ENCODE results near the gene SLC41A3.
"Not testable (repeated sequence)": the region's sequence is repeated elsewhere in the genome, so short reads cannot be mapped to it uniquely, and the experiment has no call there.

The SLC41A3 gene

GRCh38 chr3:126085841-126086240, 1.9 kb upstream of the SLC41A3 start:
- Mint-ChIP-seq H3K36me3 (ENCODE audit: low read depth) (peaks cover 8% of the 10 kb centered on the region), H3K4me1 (ENCODE audit: low read depth) (peaks cover 24% of the 10 kb centered on the region), H3K27me3 (no peaks in the 10 kb centered on the region), H3K27ac (peak overlapping the region; percentile 30), H3K4me3 (peak overlapping the region; percentile 83), H3K9me3 (peaks cover 2% of the 10 kb centered on the region)
- no peak for DNase-seq

GRCh38 chr3:126085276-126085675, 1.4 kb upstream of the SLC41A3 start:
- Mint-ChIP-seq H3K36me3 (ENCODE audit: low read depth) (peaks cover 10% of the 10 kb centered on the region), H3K27ac (peak overlapping the region; percentile 30), H3K9me3 (peaks cover 2% of the 10 kb centered on the region)

GRCh38 chr3:126084768-126085180, 850 bp upstream of the SLC41A3 start:
- H3K4me1 Mint-ChIP-seq (ENCODE audit: low read depth), result peaks cover 24% of the 10 kb centered on the region
- H3K27me3 Mint-ChIP-seq, result no peaks in the 10 kb centered on the region
- peaks cover 14% of the 10 kb centered on the region for H3K36me3 Mint-ChIP-seq (ENCODE audit: low read depth)
- peaks cover 2% of the 10 kb centered on the region for H3K9me3 Mint-ChIP-seq
- no peak for DNase-seq
- H3K27ac Mint-ChIP-seq, result peak overlapping the region; percentile 30
- H3K4me3 Mint-ChIP-seq, result peak overlapping the region; percentile 83

More at GRCh38 chr3:126085276-126085675, 1.4 kb upstream of the SLC41A3 start:
- DNase-seq, result no peak
- no peaks in the 10 kb centered on the region for H3K27me3 Mint-ChIP-seq
- H3K4me1 Mint-ChIP-seq (ENCODE audit: low read depth), result peaks cover 24% of the 10 kb centered on the region
- H3K4me3 Mint-ChIP-seq, result peak overlapping the region; percentile 83

GRCh38 chr3:126083511-126083912, 412 bp downstream of the SLC41A3 start:
- Mint-ChIP-seq H3K36me3 (ENCODE audit: low read depth) (peaks cover 14% of the 10 kb centered on the region), H3K4me1 (ENCODE audit: low read depth) (peaks cover 24% of the 10 kb centered on the region), H3K27me3 (no peaks in the 10 kb centered on the region), H3K4me3 (peak overlapping the region; percentile 83), H3K27ac (peak overlapping the region; percentile 92), H3K9me3 (peaks cover 2% of the 10 kb centered on the region)
- DNase-seq, result no peak

- peaks cover 14% of the 10 kb centered on the region for H3K36me3 Mint-ChIP-seq (ENCODE audit: low read depth)
- H3K4me3 Mint-ChIP-seq, result peak overlapping the region; percentile 83
- no peaks in the 10 kb centered on the region for H3K27me3 Mint-ChIP-seq
- no peak for DNase-seq
- peaks cover 2% of the 10 kb centered on the region for H3K9me3 Mint-ChIP-seq
- peak overlapping the region; percentile 92 for H3K27ac Mint-ChIP-seq
- H3K4me1 Mint-ChIP-seq (ENCODE audit: low read depth), result peaks cover 24% of the 10 kb centered on the region
Measured at GRCh38 chr3:126083138-126083445, 832 bp downstream of the SLC41A3 start.

- Mint-ChIP-seq H3K27me3 (no peaks in the 10 kb centered on the region), H3K27ac (peak overlapping the region; percentile 92), H3K4me1 (ENCODE audit: low read depth) (peaks cover 24% of the 10 kb centered on the region), H3K4me3 (peak overlapping the region; percentile 83), H3K36me3 (ENCODE audit: low read depth) (peaks cover 15% of the 10 kb centered on the region), H3K9me3 (peaks cover 1% of the 10 kb centered on the region)
- DNase-seq, result no peak
Measured at GRCh38 chr3:126082362-126083137, 1.4 kb downstream of the SLC41A3 start.

- Mint-ChIP-seq H3K36me3 (ENCODE audit: low read depth) (peaks cover 16% of the 10 kb centered on the region), H3K9me3 (no peaks in the 10 kb centered on the region), H3K27ac (peak overlapping the region; percentile 11), H3K4me3 (no peak overlapping the region), H3K4me1 (ENCODE audit: low read depth) (peaks cover 24% of the 10 kb centered on the region), H3K27me3 (no peaks in the 10 kb centered on the region)
- no peak for DNase-seq
Measured at GRCh38 chr3:126081618-126082361, 2.1 kb downstream of the SLC41A3 start.

GRCh38 chr3:126080970-126081369, 3.0 kb downstream of the SLC41A3 start:
- peaks cover 16% of the 10 kb centered on the region for H3K36me3 Mint-ChIP-seq (ENCODE audit: low read depth)
- no peaks in the 10 kb centered on the region for H3K27me3 Mint-ChIP-seq
- H3K4me1 Mint-ChIP-seq (ENCODE audit: low read depth), result peaks cover 20% of the 10 kb centered on the region
- DNase-seq, result no peak
- no peaks in the 10 kb centered on the region for H3K9me3 Mint-ChIP-seq
- no peak overlapping the region for H3K27ac Mint-ChIP-seq
- no peak overlapping the region for H3K4me3 Mint-ChIP-seq

GRCh38 chr3:126078866-126079265, 5.1 kb downstream of the SLC41A3 start:
- Mint-ChIP-seq H3K4me3 (no peak overlapping the region), H3K9me3 (peaks cover 3% of the 10 kb centered on the region), H3K27ac (no peak overlapping the region), H3K4me1 (ENCODE audit: low read depth) (peaks cover 5% of the 10 kb centered on the region), H3K36me3 (ENCODE audit: low read depth) (peaks cover 19% of the 10 kb centered on the region), H3K27me3 (no peaks in the 10 kb centered on the region)
- DNase-seq, result no peak

- peaks cover 9% of the 10 kb centered on the region for H3K9me3 Mint-ChIP-seq
- H3K4me1 Mint-ChIP-seq (ENCODE audit: low read depth), result peaks cover under 1% of the 10 kb centered on the region
- no peaks in the 10 kb centered on the region for H3K27me3 Mint-ChIP-seq
- H3K36me3 Mint-ChIP-seq (ENCODE audit: low read depth), result peaks cover 23% of the 10 kb centered on the region
- DNase-seq, result no peak
- H3K4me3 Mint-ChIP-seq, result no peak overlapping the region
- H3K27ac Mint-ChIP-seq, result no peak overlapping the region
Measured at GRCh38 chr3:126077754-126078153, 6.2 kb downstream of the SLC41A3 start.

GRCh38 chr3:126076140-126076539, 7.8 kb downstream of the SLC41A3 start:
- no peak for DNase-seq
- Mint-ChIP-seq H3K4me1 (ENCODE audit: low read depth) (no peaks in the 10 kb centered on the region), H3K36me3 (ENCODE audit: low read depth) (peaks cover 31% of the 10 kb centered on the region), H3K4me3 (no peak overlapping the region), H3K27ac (no peak overlapping the region), H3K9me3 (peaks cover 12% of the 10 kb centered on the region), H3K27me3 (no peaks in the 10 kb centered on the region)

GRCh38 chr3:126070146-126070545, 13.8 kb downstream of the SLC41A3 start:
- Mint-ChIP-seq H3K4me1 (ENCODE audit: low read depth) (peaks cover 2% of the 10 kb centered on the region), H3K27me3 (no peaks in the 10 kb centered on the region), H3K27ac (no peak overlapping the region), H3K36me3 (ENCODE audit: low read depth) (peaks cover 46% of the 10 kb centered on the region), H3K9me3 (peaks cover 12% of the 10 kb centered on the region), H3K4me3 (no peak overlapping the region)
- no peak for DNase-seq

- H3K36me3 Mint-ChIP-seq (ENCODE audit: low read depth), result peaks cover 42% of the 10 kb centered on the region
- H3K4me3 Mint-ChIP-seq, result no peak overlapping the region
- peaks cover 5% of the 10 kb centered on the region for H3K9me3 Mint-ChIP-seq
- no peak overlapping the region for H3K27ac Mint-ChIP-seq
- H3K27me3 Mint-ChIP-seq, result no peaks in the 10 kb centered on the region
- peaks cover 16% of the 10 kb centered on the region for H3K4me1 Mint-ChIP-seq (ENCODE audit: low read depth)
- DNase-seq, result no peak
Measured at GRCh38 chr3:126067959-126068358, 16.0 kb downstream of the SLC41A3 start.

- H3K9me3 Mint-ChIP-seq, DNase-seq, H3K27ac Mint-ChIP-seq, H3K27me3 Mint-ChIP-seq, H3K4me3 Mint-ChIP-seq: not testable (repeated sequence)
- peaks cover 16% of the 10 kb centered on the region for H3K4me1 Mint-ChIP-seq (ENCODE audit: low read depth)
- H3K36me3 Mint-ChIP-seq (ENCODE audit: low read depth), result peaks cover 33% of the 10 kb centered on the region
Measured at GRCh38 chr3:126066676-126067075, 17.2 kb downstream of the SLC41A3 start.

- Mint-ChIP-seq H3K4me1 (ENCODE audit: low read depth) (peaks cover 16% of the 10 kb centered on the region), H3K9me3 (no peaks in the 10 kb centered on the region), H3K27ac (no peak overlapping the region), H3K36me3 (ENCODE audit: low read depth) (peaks cover 35% of the 10 kb centered on the region), H3K27me3 (no peaks in the 10 kb centered on the region), H3K4me3 (no peak overlapping the region)
- DNase-seq, result no peak
Measured at GRCh38 chr3:126065876-126066275, 18.0 kb downstream of the SLC41A3 start.
